HG02840 (cell line): ENCODE results near the gene JMJD6.
"Not testable (repeated sequence)": the region's sequence is repeated elsewhere in the genome, so short reads cannot be mapped to it uniquely, and the experiment has no call there.

Experiments used
- ATAC-seq: cut with Tn5 transposase; IDR thresholded peaks from one replicate; pipeline ENCODE4 v1.9.1; 2021; ENCODE audit warnings: mild to moderate bottlenecking, moderate library complexity, moderate number of reproducible peaks; ENCODE audit not compliant: unreplicated experiment, low FRiP score

Gene JMJD6

DNA sequence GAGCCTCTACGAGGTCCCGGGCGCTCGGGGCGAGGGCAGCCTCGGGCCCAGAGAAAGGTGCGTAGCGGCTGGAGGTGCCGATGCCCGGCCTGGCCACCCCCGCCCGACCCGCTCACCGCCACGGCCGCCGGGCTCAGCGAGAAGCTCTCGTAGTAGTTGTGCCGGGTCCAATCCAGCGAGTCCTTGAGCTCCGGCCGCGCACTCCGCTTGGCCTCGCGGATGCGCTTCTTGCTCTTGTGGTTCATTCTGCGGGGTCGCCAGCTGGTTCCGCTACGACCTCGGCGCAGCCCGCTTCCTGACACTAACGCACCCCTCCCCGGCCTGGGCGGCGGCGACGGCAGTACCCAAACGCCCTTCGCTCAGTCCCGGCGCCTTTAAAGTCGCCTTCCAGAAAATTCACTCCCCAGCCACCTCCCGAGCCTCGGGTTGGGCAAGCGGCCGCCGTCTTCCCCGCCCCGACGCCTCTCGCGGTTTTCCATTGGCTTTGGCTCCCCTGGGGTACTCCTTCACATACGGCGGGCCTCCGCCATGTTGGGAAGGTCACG is at the start of gene JMJD6:
Gene JMJD6 (minus strand): TSS at position 376 of the 545 bp plus-strand sequence. CDS start 131 bp downstream, at position 245.
- peak; percentile 81 for ATAC-seq

GRCh38 chr17:76775021-76775600 is 48.7 kb upstream of the JMJD6 start:
- no peak for ATAC-seq

DNA sequence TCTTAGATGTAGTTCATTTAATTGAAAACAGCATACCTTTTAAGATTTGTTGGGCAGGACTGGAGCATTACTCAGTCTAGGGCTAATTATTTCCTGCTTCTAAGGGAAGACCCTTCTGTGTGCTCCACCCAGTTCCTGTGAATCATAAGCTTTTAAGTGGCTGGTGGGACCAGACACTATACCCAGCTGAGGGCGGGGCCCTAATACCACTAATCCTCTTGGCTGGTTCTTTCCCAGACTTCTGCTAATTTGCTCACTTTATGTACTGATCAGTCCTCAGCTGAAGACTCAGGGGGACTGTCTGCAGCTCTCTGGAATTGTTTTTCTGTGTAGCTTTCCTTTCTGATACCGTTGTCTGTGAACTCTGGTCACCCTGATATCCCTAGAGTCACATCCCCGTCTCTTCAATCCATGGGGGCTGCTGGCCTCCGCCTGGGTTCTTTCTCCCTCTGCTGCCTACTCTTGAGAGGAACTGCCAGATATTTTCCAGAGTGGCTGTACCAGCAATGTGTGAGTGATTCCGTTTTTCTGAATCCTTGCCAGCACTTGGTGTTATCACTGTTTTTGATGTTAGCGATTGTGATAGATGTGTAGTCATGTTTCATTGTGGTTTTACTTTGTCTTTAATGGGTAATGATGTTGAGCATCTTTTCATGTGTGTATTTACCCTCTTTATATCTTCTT is 46.6 kb upstream of the JMJD6 start:
- no peak for ATAC-seq

- no peak for ATAC-seq
Measured at GRCh38 chr17:76758570-76758969, 32.2 kb upstream of the JMJD6 start.

GRCh38 chr17:76757256-76757655 is 30.9 kb upstream of the JMJD6 start:
- no peak for ATAC-seq

GRCh38 chr17:76755285-76755684 is 28.9 kb upstream of the JMJD6 start:
- ATAC-seq: no peak

GRCh38 chr17:76753061-76753961 is 26.9 kb upstream of the JMJD6 start:
- ATAC-seq: no peak

GRCh38 chr17:76752006-76752405 is 25.6 kb upstream of the JMJD6 start:
- ATAC-seq: no peak

GRCh38 chr17:76751416-76751993 is 25.1 kb upstream of the JMJD6 start:
- no peak for ATAC-seq

- ATAC-seq: no peak
Measured at GRCh38 chr17:76748657-76749056, 22.3 kb upstream of the JMJD6 start.

DNA sequence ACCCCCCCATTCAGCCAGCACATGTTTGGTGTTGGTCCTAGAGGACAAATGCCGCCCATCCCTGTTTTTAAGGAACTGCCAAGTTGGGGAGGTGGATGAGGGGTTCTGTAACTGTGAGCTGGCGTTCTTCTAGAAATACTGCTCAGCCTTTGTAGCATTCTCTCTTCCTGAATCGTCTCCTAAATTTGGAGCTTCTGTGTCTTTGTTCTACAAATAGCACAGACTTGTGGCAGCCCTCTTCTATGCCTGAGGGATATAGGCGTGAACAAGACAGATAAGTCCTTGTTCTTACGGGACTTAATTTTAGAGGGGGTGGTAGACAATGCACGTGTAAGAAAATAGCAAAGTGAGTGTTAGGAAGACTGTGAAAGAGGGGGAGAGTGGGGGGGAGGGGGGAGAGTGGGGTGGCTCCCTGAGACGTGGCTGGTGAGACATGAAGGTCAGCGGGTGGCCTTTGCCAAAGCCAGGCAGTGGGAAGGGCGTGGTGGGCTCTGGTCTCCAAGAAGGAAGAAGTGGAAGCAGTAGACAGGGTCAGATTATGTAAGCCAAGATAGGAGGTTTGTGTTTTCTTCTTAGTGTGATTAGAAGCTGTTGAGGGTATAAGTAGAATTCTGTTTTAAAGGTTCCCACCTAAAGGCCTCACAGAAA is 21.4 kb upstream of the JMJD6 start:
- ATAC-seq: no peak

DNA sequence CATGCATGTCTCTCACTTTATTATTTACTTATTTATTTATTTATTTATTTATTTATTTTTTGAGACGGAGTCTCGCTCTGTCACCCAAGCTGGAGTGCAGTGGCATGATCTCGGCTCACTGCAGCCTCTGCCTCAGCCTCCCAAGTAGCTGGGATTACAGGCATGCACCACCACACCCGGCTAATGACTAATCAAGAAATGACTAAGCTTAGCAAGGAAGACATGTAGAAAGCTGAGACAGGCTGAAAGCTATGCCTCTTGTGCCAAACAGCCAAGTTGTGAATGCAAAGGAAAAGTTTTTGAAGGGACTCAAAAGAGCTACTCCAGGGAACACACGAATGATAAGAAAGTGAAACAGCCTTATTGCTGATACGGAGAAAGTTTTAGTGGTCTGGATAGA is 19.4 kb upstream of the JMJD6 start:
- not testable (repeated sequence) for ATAC-seq

GRCh38 chr17:76744747-76745146 is 18.3 kb upstream of the JMJD6 start:
- ATAC-seq: no peak

DNA sequence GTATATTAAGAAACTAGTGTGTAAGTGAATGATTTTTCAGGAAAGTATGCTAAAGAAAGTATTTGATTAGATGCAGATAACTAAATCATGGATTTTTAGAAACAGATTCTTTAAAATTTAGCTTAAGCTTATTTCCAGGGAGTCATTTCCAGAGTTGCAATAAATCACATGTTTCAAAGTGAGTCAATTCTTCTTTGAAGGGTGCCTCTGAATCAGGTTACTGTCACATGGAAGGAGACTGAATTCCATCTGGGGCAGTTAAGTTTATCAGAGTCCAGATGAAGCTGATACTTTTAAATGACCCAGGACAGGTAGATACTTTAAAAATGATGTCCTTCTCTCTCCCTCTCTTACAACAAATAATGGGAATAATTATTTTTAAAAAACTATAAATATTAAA is 16.6 kb upstream of the JMJD6 start:
- ATAC-seq: no peak

GRCh38 chr17:76740329-76741118 is 14.1 kb upstream of the JMJD6 start:
- no peak for ATAC-seq

GRCh38 chr17:76739568-76740115 is 13.2 kb upstream of the JMJD6 start:
- ATAC-seq: not testable (repeated sequence)

DNA sequence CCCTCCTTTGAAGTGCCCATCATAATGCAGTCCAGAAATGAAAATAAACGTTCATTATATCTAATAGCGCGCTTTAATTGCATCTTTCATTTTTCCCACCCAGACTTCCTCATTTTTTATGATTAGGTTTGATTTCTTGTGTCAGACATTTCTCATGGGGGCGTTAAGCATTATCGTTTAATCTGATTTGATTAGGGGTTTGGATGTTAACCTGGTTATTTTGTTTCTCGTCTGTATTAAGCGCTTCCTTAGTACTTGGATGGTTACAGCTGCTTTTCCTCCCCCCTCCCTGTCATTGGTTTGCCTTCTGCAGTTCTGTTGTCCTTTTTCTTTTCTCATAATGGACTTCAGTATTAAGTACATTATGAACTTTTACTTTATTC is 12.1 kb upstream of the JMJD6 start:
- ATAC-seq: no peak

DNA sequence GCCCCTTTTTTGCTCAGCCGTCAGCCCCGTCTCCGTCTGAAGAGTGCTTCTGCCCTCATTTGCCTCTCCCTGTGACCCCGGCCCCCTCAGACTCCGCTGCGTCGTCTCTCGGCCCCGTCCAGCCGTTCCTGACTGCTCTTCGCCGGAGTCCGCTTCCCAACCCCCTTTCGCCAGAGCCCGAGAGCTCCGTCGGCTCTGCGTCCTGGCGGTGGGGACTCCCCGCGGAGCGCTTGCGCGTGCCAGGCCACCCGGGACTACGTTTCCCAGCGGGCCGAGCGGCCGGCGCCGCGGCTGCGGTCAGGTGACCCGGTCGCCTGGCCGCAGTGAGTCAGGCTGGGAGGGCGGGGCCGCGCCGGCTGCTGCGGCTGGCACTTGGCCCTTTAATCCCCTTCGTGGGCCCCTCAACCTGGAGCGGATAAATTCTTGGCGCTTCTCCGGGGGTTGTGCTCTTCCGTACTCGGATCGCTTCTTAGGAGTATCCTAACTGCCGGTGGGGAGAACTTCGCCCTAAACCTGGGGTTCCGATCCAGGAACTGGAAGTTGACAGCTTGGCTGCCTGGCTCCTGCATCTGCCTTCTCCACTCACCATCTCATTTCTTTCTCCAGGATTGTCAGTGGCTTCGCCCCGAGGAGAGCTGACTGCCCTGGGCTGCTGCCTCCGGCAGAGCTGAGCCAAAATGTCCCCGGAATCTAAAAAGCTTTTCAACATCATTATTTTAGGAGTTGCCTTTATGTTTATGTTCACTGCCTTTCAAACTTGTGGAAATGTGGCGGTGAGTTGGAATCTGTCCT is 11.5 kb upstream of the JMJD6 start, which contains the start of gene MFSD11:
Gene MFSD11 (plus strand): TSS at position 444 of the 792 bp plus-strand sequence. CDS start 234 bp downstream, at position 678.
- ATAC-seq: peak; percentile 52
